Activated CD4-positive, alpha-beta T cell treated with anti-CD3 and anti-CD28 coated beads for 48 hours (primary cell): ENCODE results near the gene NTPCR.

ENCODE experiments used
- DNase-seq: peaks from one replicate; pipeline ENCODE4 v3.0.0-alpha.2; 2020

Gene NTPCR

GRCh38 chr1:233019778-233020325, 69.4 kb downstream of the NTPCR start:
- DNase-seq: no peak

GRCh38 chr1:233020426-233020825, 70.0 kb downstream of the NTPCR start:
- no peak for DNase-seq

GRCh38 chr1:233022246-233022645, 71.8 kb downstream of the NTPCR start:
- DNase-seq: no peak

- no peak for DNase-seq
Measured at GRCh38 chr1:233024199-233024598, 73.8 kb downstream of the NTPCR start.

GRCh38 chr1:233025157-233025556, 74.7 kb downstream of the NTPCR start:
- peak; percentile 19 for DNase-seq

GRCh38 chr1:233025567-233025966, 75.2 kb downstream of the NTPCR start:
- no peak for DNase-seq

GRCh38 chr1:233027046-233027445, 76.6 kb downstream of the NTPCR start:
- no peak for DNase-seq

GRCh38 chr1:233031521-233031920, 81.1 kb downstream of the NTPCR start:
- no peak for DNase-seq

- no peak for DNase-seq
Measured at GRCh38 chr1:233032916-233033315, 82.5 kb downstream of the NTPCR start.

GRCh38 chr1:233033361-233033760, 83.0 kb downstream of the NTPCR start:
- no peak for DNase-seq
